ENCODE data around the gene SEPTIN10.

The SEPTIN10 gene

GRCh38 chr2:109562421-109562820, 51.3 kb downstream of the SEPTIN10 start:
- H2AK5ac ChIP-seq (ENCODE audit: low read depth, low read length) = no peak overlapping the region
- no peak overlapping the region for H3K23ac ChIP-seq (ENCODE audit: low read depth, low read length, poor library complexity)
- H3K36me3 ChIP-seq (replicated peaks in 1 of 2; ENCODE audit: control insufficient read depth in 2 of 2, insufficient read depth in 2 of 2, low read length in 2 of 2) = peaks cover 9 to 91% of the 10 kb centered on the region in 2 donors
- no peak overlapping the region for H2AFZ ChIP-seq (ENCODE audit: low read length)
- no peak overlapping the region for H3K4me2 ChIP-seq (ENCODE audit: insufficient read depth, low read length, poor library complexity, severe bottlenecking)
- no peak overlapping the region for H2BK5ac ChIP-seq (ENCODE audit: low read length)
- H2BK120ac ChIP-seq (ENCODE audit: low read depth, low read length) = no peak overlapping the region
- H3K79me1 ChIP-seq (ENCODE audit: low read depth, low read length) = no peaks in the 10 kb centered on the region
- DNase-seq (ENCODE audit: low spot score) = no peak
- H2BK12ac ChIP-seq (ENCODE audit: low read length) = no peak overlapping the region
- H4K8ac ChIP-seq (ENCODE audit: low read depth, low read length) = no peak overlapping the region
- H3K27me3 ChIP-seq (ENCODE audit: control insufficient read depth in 3 of 3, insufficient read depth in 3 of 3, low read depth in 1 of 3, low read length in 3 of 3) = no peaks in the 10 kb centered on the region
- WGBS, 2 donors (ENCODE audit: extremely low coverage in 2 of 2, insufficient read length in 2 of 2, insufficient replicate concordance in 1 of 2) = no CpG with 5 or more reads among the region's 2 CpGs
- no peak overlapping the region for H3K18ac ChIP-seq (ENCODE audit: low read length)
- H3K4me1 ChIP-seq (ENCODE audit: control insufficient read depth in 2 of 2, insufficient read depth in 1 of 2, low read depth in 1 of 2, low read length in 2 of 2) = no peaks in the 10 kb centered on the region
- no peak overlapping the region for H3K14ac ChIP-seq (ENCODE audit: low read length)
- no peak overlapping the region for H3K27ac ChIP-seq (replicated peaks; ENCODE audit: low read length)
- H3K4ac ChIP-seq (ENCODE audit: low read length) = no peak overlapping the region
- H3K9ac ChIP-seq (ENCODE audit: low read depth, low read length, poor library complexity) = no peak overlapping the region
- H4K91ac ChIP-seq (ENCODE audit: low read depth, low read length, poor library complexity) = no peak overlapping the region
- no peak overlapping the region for H3K4me3 ChIP-seq (ENCODE audit: low read length in 2 of 2)
- no peak overlapping the region for H2BK15ac ChIP-seq (ENCODE audit: low read length)
- no peaks in the 10 kb centered on the region for H3K9me3 ChIP-seq (replicated peaks in 1 of 2; ENCODE audit: control insufficient read depth in 2 of 2, insufficient read depth in 1 of 2, low read depth in 1 of 2, low read length in 2 of 2)

DNA sequence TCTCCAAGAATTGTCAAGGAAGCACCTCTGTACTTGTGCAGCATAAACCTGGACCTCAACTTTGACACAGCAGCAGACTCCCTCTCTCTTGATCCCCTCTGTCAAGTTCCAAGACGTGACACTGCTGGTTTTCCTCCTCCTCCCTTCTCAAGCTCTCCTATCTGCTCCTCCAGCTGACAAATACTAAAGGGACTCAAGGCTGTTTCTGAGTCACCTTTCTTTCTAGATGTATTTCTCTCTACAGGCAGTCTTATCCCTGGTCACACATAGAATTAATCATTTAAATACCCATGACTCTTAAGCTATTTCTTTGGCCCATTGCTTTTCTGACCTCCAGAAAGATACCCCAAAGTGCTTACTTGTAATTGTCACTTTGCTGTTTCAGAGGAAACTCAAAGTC, 53.5 kb downstream of the SEPTIN10 start:
- no peak overlapping the region for H3K4me3 ChIP-seq (ENCODE audit: low read length in 2 of 2)
- H3K27me3 ChIP-seq (ENCODE audit: control insufficient read depth in 3 of 3, insufficient read depth in 3 of 3, low read depth in 1 of 3, low read length in 3 of 3) = no peaks in the 10 kb centered on the region
- WGBS, 2 donors (ENCODE audit: extremely low coverage in 2 of 2, insufficient read length in 2 of 2, insufficient replicate concordance in 1 of 2) = no CpG with 5 or more reads among the region's 1 CpG
- H2BK5ac ChIP-seq (ENCODE audit: low read length) = no peak overlapping the region
- H3K18ac ChIP-seq (ENCODE audit: low read length) = no peak overlapping the region
- H3K36me3 ChIP-seq (replicated peaks in 1 of 2; ENCODE audit: control insufficient read depth in 2 of 2, insufficient read depth in 2 of 2, low read length in 2 of 2) = peaks cover 5 to 88% of the 10 kb centered on the region in 2 donors
- no peak overlapping the region for H2AK5ac ChIP-seq (ENCODE audit: low read depth, low read length)
- H4K8ac ChIP-seq (ENCODE audit: low read depth, low read length) = no peak overlapping the region
- H2BK15ac ChIP-seq (ENCODE audit: low read length) = no peak overlapping the region
- no peak overlapping the region for H3K14ac ChIP-seq (ENCODE audit: low read length)
- H2BK120ac ChIP-seq (ENCODE audit: low read depth, low read length) = no peak overlapping the region
- H3K27ac ChIP-seq (replicated peaks; ENCODE audit: low read length) = no peak overlapping the region
- no peak overlapping the region for H3K23ac ChIP-seq (ENCODE audit: low read depth, low read length, poor library complexity)
- no peak overlapping the region for H2AFZ ChIP-seq (ENCODE audit: low read length)
- no peak overlapping the region for H3K4me2 ChIP-seq (ENCODE audit: insufficient read depth, low read length, poor library complexity, severe bottlenecking)
- no peaks in the 10 kb centered on the region for H3K4me1 ChIP-seq (ENCODE audit: control insufficient read depth in 2 of 2, insufficient read depth in 1 of 2, low read depth in 1 of 2, low read length in 2 of 2)
- H3K9me3 ChIP-seq (replicated peaks in 1 of 2; ENCODE audit: control insufficient read depth in 2 of 2, insufficient read depth in 1 of 2, low read depth in 1 of 2, low read length in 2 of 2) = no peaks in the 10 kb centered on the region
- H3K9ac ChIP-seq (ENCODE audit: low read depth, low read length, poor library complexity) = no peak overlapping the region
- H2BK12ac ChIP-seq (ENCODE audit: low read length) = no peak overlapping the region
- no peaks in the 10 kb centered on the region for H3K79me1 ChIP-seq (ENCODE audit: low read depth, low read length)
- DNase-seq (ENCODE audit: low spot score) = no peak
- no peak overlapping the region for H3K4ac ChIP-seq (ENCODE audit: low read length)
- no peak overlapping the region for H4K91ac ChIP-seq (ENCODE audit: low read depth, low read length, poor library complexity)

DNA sequence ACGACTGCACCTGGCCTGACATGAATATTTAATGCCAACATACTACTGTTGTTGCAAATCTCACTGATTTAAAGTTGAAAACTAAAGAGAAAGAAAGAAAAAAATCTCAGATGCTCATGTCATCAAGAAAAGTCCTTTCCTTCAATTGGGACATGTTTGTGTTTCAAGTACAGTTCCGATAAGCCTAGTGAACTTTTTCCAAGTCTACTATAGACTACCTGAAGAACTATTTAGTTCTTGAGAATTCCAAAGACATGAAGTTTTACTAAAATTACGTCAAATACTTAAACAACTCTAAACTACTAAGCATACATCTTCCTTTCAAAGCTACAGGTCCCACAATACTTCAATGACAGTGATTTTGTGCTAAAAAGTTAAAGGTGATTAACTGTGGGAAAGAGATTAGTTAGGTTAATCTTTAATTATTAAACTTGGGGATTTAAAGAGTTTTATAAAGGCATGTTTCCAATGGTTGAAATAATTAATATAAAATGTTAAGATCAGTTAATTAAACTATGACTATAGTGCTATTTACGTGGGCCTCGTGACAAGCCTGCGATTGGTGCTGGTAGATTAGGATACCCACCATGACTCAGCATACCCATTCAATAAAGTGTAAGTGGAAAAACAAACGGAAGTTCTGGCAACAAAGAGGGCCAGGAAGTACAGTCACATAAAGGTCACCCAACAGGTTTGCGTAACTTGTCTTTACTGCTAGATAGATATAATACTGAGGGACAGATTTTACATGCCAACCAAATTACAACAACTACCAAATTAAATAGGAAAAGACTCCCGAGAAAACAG, 55.5 kb downstream of the SEPTIN10 start:
- Histone ChIP-seq H4K91ac (ENCODE audit: low read depth, low read length, poor library complexity) (no peak overlapping the region), H4K8ac (ENCODE audit: low read depth, low read length) (no peak overlapping the region), H3K79me1 (ENCODE audit: low read depth, low read length) (no peaks in the 10 kb centered on the region), H3K4me2 (ENCODE audit: insufficient read depth, low read length, poor library complexity, severe bottlenecking) (no peak overlapping the region), H2BK12ac (ENCODE audit: low read length) (no peak overlapping the region), H3K9ac (ENCODE audit: low read depth, low read length, poor library complexity) (no peak overlapping the region), H3K9me3 (replicated peaks in 1 of 2; ENCODE audit: control insufficient read depth in 2 of 2, insufficient read depth in 1 of 2, low read depth in 1 of 2, low read length in 2 of 2) (peaks cover 0 to 3% of the 10 kb centered on the region in 2 donors), H2AFZ (ENCODE audit: low read length) (no peak overlapping the region), H2BK5ac (ENCODE audit: low read length) (no peak overlapping the region), H3K23ac (ENCODE audit: low read depth, low read length, poor library complexity) (no peak overlapping the region), H3K4me1 (ENCODE audit: control insufficient read depth in 2 of 2, insufficient read depth in 1 of 2, low read depth in 1 of 2, low read length in 2 of 2) (no peaks in the 10 kb centered on the region), H2BK15ac (ENCODE audit: low read length) (no peak overlapping the region), H3K36me3 (replicated peaks in 1 of 2; ENCODE audit: control insufficient read depth in 2 of 2, insufficient read depth in 2 of 2, low read length in 2 of 2) (peaks cover 7 to 86% of the 10 kb centered on the region in 2 donors), H3K27ac (replicated peaks; ENCODE audit: low read length) (no peak overlapping the region), H3K4me3 (ENCODE audit: low read length in 2 of 2) (no peak overlapping the region), H2BK120ac (ENCODE audit: low read depth, low read length) (no peak overlapping the region), H3K4ac (ENCODE audit: low read length) (no peak overlapping the region), H2AK5ac (ENCODE audit: low read depth, low read length) (no peak overlapping the region), H3K14ac (ENCODE audit: low read length) (no peak overlapping the region), H3K18ac (ENCODE audit: low read length) (no peak overlapping the region), H3K27me3 (ENCODE audit: control insufficient read depth in 3 of 3, insufficient read depth in 3 of 3, low read depth in 1 of 3, low read length in 3 of 3) (no peaks in the 10 kb centered on the region)
- DNase-seq (ENCODE audit: low spot score) = no peak
- WGBS, 2 donors (ENCODE audit: extremely low coverage in 2 of 2, insufficient read length in 2 of 2, insufficient replicate concordance in 1 of 2) = 100% methylated on average over 1 of the region's 9 CpGs; no CpG with 5 or more reads in 1 of the 2 donors

DNA sequence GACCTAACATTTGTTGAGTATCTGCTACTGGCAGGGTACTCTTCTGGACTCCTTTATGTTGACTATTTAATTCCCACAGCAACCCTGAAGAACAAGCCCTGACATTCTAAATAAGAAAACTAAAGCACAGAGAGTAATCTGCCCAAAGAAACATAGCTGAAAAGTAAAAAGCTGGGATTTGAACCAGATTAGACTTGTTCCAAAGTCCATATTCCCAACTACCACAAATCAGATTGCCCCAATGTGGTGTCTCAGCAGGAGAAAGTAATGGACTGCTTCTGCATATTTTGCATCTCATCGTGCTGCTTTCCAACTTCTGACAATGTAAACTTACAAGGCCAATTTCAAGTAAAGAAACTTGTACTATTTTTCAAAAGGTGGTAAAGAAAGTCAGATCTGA, 56.5 kb downstream of the SEPTIN10 start:
- no peak overlapping the region for H3K14ac ChIP-seq (ENCODE audit: low read length)
- no peaks in the 10 kb centered on the region for H3K79me1 ChIP-seq (ENCODE audit: low read depth, low read length)
- no CpG with 5 or more reads among the region's 1 CpG for WGBS, 2 donors (ENCODE audit: extremely low coverage in 2 of 2, insufficient read length in 2 of 2, insufficient replicate concordance in 1 of 2)
- H2AK5ac ChIP-seq (ENCODE audit: low read depth, low read length) = no peak overlapping the region
- H2AFZ ChIP-seq (ENCODE audit: low read length) = no peak overlapping the region
- no peak overlapping the region for H3K23ac ChIP-seq (ENCODE audit: low read depth, low read length, poor library complexity)
- peaks cover 10 to 86% of the 10 kb centered on the region in 2 donors for H3K36me3 ChIP-seq (replicated peaks in 1 of 2; ENCODE audit: control insufficient read depth in 2 of 2, insufficient read depth in 2 of 2, low read length in 2 of 2)
- no peak for DNase-seq (ENCODE audit: low spot score)
- no peaks in the 10 kb centered on the region for H3K4me1 ChIP-seq (ENCODE audit: control insufficient read depth in 2 of 2, insufficient read depth in 1 of 2, low read depth in 1 of 2, low read length in 2 of 2)
- H3K4ac ChIP-seq (ENCODE audit: low read length) = no peak overlapping the region
- H2BK5ac ChIP-seq (ENCODE audit: low read length) = no peak overlapping the region
- H3K18ac ChIP-seq (ENCODE audit: low read length) = no peak overlapping the region
- H3K27ac ChIP-seq (replicated peaks; ENCODE audit: low read length) = no peak overlapping the region
- no peak overlapping the region for H3K4me3 ChIP-seq (ENCODE audit: low read length in 2 of 2)
- H3K9me3 ChIP-seq (replicated peaks in 1 of 2; ENCODE audit: control insufficient read depth in 2 of 2, insufficient read depth in 1 of 2, low read depth in 1 of 2, low read length in 2 of 2) = peaks cover 0 to 11% of the 10 kb centered on the region in 2 donors
- no peak overlapping the region for H2BK120ac ChIP-seq (ENCODE audit: low read depth, low read length)
- no peaks in the 10 kb centered on the region for H3K27me3 ChIP-seq (ENCODE audit: control insufficient read depth in 3 of 3, insufficient read depth in 3 of 3, low read depth in 1 of 3, low read length in 3 of 3)
- no peak overlapping the region for H3K9ac ChIP-seq (ENCODE audit: low read depth, low read length, poor library complexity)
- H2BK15ac ChIP-seq (ENCODE audit: low read length) = no peak overlapping the region
- no peak overlapping the region for H2BK12ac ChIP-seq (ENCODE audit: low read length)
- H4K91ac ChIP-seq (ENCODE audit: low read depth, low read length, poor library complexity) = no peak overlapping the region
- no peak overlapping the region for H3K4me2 ChIP-seq (ENCODE audit: insufficient read depth, low read length, poor library complexity, severe bottlenecking)
- no peak overlapping the region for H4K8ac ChIP-seq (ENCODE audit: low read depth, low read length)
